ENCODE results near the gene PALM. TPM values are rescaled to one million over a fixed set of nuclear protein-coding genes. Genes with fewer than 3 reads are reported as not detected.
A peak's percentile ranks its signal among the peaks of the same experiment; 100 is the strongest.

Gene PALM
- total RNA-seq, 6 experiments from 2014 or later: 4.6 to 12.7 (median 7.1) TPM

DNA sequence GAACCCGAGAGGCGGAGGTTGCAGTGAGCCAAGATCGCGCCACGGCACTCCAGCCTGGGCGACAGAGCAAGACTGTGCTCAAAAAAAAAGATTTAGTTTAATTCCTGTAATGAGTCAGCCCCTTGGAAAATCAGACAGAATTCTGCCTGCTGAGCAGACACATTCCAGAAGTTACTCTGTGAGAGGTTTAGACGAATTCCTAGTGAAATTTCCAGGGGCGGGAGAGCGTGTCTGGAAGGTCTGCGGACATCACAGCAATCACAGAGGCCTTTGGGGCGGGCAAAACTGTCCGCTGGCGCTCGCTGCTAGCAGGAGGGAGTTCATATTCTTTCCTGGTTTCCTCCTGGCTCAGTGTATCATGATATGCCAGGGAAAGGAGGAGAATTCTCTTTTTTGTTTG is 59.7 kb downstream of the PALM start:
- H3K27me3 ChIP-seq: no peaks in the 10 kb centered on the region
- no peak overlapping the region for H3K4me3 ChIP-seq
- H3K27ac ChIP-seq: no peak overlapping the region
- H3K9me3 ChIP-seq: no peaks in the 10 kb centered on the region
- no peaks in the 10 kb centered on the region for H3K4me1 ChIP-seq
- 68% methylated on average over 6 of the region's 14 CpGs for WGBS (ENCODE audit: insufficient coverage, low coverage, low lambda C conversion rate, missing lambda C conversion rate)
- no peak for TF ChIP-seq POLR2A (IDR thresholded peaks at IDR 0.05)
- TF ChIP-seq, protein P1, sequence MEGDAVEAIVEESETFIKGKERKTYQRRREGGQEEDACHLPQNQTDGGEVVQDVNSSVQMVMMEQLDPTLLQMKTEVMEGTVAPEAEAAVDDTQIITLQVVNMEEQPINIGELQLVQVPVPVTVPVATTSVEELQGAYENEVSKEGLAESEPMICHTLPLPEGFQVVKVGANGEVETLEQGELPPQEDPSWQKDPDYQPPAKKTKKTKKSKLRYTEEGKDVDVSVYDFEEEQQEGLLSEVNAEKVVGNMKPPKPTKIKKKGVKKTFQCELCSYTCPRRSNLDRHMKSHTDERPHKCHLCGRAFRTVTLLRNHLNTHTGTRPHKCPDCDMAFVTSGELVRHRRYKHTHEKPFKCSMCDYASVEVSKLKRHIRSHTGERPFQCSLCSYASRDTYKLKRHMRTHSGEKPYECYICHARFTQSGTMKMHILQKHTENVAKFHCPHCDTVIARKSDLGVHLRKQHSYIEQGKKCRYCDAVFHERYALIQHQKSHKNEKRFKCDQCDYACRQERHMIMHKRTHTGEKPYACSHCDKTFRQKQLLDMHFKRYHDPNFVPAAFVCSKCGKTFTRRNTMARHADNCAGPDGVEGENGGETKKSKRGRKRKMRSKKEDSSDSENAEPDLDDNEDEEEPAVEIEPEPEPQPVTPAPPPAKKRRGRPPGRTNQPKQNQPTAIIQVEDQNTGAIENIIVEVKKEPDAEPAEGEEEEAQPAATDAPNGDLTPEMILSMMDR (IDR thresholded peaks at IDR 0.05): no peak
- no peak for ATAC-seq
- H3K36me3 ChIP-seq: no peaks in the 10 kb centered on the region
- no peak for DNase-seq
- intact Hi-C loops (cut with DNase I): loop anchor here (5.0 to 10.0 kb wide), 3 partner anchors 96 to 216 kb away; partner anchors contain the start of genes KISS1R (in 2 of the 2) and WDR18 (in 1 of the 2)

DNA sequence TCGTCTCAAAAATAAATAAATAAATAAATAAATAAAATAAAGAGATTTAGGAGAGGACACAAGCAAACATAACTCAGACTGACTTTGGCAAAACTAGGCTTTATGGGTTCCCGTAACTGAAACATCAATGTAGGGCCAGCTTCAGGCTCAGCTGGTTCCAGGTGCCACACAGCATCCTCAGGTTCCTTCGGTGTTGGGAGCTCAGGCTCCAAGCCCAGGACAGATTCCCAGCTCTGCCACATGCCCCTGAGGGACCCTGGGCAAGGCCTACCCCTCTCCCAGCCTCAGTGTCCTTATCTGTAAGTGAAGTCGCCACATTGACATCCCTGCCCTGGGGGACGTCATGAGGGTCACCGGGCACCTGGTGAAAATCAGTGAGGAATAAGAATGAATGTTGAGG is 60.9 kb downstream of the PALM start:
- WGBS (ENCODE audit: insufficient coverage, low coverage, low lambda C conversion rate, missing lambda C conversion rate): 53% methylated on average over 4 of the region's 6 CpGs
- TF ChIP-seq, protein P1 (IDR thresholded peaks at IDR 0.05): no peak
- no peak for TF ChIP-seq POLR2A (IDR thresholded peaks at IDR 0.05)

DNA sequence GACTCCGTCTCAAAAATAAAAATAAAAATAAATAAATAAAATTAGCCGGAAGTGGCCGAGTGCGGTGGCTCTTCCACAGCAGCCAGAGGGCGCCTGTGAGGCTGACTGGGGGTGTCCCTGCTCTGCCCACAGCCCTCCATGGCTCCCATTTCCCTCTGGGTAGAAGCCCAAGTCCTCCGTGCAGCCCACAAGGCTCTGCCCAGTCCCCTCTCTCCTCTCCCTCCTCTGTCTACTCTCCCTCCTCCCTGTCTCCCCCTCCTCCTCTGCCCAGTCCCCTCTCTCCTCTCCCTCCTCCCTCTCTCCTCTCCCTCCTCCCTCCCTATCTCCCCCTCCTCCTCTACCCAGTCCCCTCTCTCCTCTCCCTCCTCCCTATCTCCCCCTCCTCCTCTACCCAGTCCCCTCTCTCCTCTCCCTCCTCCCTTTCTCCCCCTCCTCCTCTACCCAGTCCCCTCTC is 62.6 kb downstream of the PALM start:
- no peak for TF ChIP-seq POLR2A (IDR thresholded peaks at IDR 0.05)
- TF ChIP-seq, protein P1 (IDR thresholded peaks at IDR 0.05): peak; percentile 36 to 47 (median 39)
- Histone ChIP-seq H3K36me3 (no peaks in the 10 kb centered on the region), H3K9me3 (no peaks in the 10 kb centered on the region), H3K27ac (no peak overlapping the region), H3K4me1 (no peaks in the 10 kb centered on the region), H3K27me3 (no peaks in the 10 kb centered on the region), H3K4me3 (no peak overlapping the region)
- intact Hi-C loops (cut with DNase I): no loop called here
- DNase-seq: no peak
- 13% methylated on average over 1 of the region's 6 CpGs for WGBS (ENCODE audit: insufficient coverage, low coverage, low lambda C conversion rate, missing lambda C conversion rate)
- ATAC-seq: peak; percentile 42 to 58 (median 54)

More for the DNA sequence above, 60.9 kb downstream of the PALM start:
- DNase-seq (no peak), ATAC-seq (no peak)
- Histone ChIP-seq H3K4me1 (no peaks in the 10 kb centered on the region), H3K36me3 (no peaks in the 10 kb centered on the region), H3K27ac (no peak overlapping the region), H3K9me3 (no peaks in the 10 kb centered on the region), H3K4me3 (no peak overlapping the region), H3K27me3 (no peaks in the 10 kb centered on the region)
- intact Hi-C loops (cut with DNase I): loop anchor here (5.0 to 10.0 kb wide), 3 partner anchors 95 to 215 kb away; partner anchors contain the start of genes KISS1R (in 2 of the 2) and WDR18 (in 1 of the 2)

DNA sequence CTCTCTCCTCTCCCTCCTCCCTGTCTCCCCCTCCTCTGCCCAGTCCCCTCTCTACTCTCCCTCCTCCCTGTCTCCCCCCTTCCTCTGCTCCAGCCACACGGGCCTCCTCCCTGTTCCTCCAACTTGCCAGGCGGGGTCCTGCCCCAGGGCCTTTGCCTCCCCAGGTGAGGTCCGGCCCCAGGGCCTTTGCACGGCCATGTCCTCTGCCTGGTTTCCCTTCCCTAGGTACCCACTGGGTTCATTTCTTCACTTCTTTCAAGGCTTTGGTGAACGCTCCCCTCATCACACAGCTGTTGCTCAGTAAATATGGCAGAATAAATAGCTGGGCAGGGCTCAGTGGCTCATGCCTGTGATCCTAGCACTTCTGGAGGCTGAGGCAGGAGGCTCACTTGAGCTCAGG is 63.3 kb downstream of the PALM start:
- Histone ChIP-seq H3K9me3 (no peaks in the 10 kb centered on the region), H3K4me3 (no peak overlapping the region), H3K27ac (no peak overlapping the region), H3K27me3 (no peaks in the 10 kb centered on the region), H3K4me1 (no peaks in the 10 kb centered on the region), H3K36me3 (no peaks in the 10 kb centered on the region)
- WGBS (ENCODE audit: insufficient coverage, low coverage, low lambda C conversion rate, missing lambda C conversion rate): 78% methylated on average over 5 of the region's 5 CpGs
- intact Hi-C loops (cut with DNase I): no loop called here
- DNase-seq: no peak
- TF ChIP-seq, protein P1 (IDR thresholded peaks at IDR 0.05): no peak
- no peak for TF ChIP-seq POLR2A (IDR thresholded peaks at IDR 0.05)
- no peak for ATAC-seq
